Left ventricle myocardium superior (tissue), 1 donor: Measurements from ENCODE around the gene KPRP. TPM values are rescaled to one million over a fixed set of nuclear protein-coding genes. Genes with fewer than 3 reads are reported as not detected.

Source experiments
- ATAC-seq: fragments of 200-7000 bp; cut with Tn5 transposase; one replicate; pipeline ENCODE4 v1.9.1; 2020; ENCODE audit warnings: mild to moderate bottlenecking, moderate library complexity
- DNase-seq: peaks from one replicate; pipeline ENCODE4 v3.0.0-alpha.2; 2020
- intact Hi-C: fragments of 100-400 bp; cut with micrococcal nuclease; formaldehyde crosslinking; loops from one replicate; pipeline ENCODE4 v1.11.0; 2022
- total RNA-seq: library from RNA; stranded (reverse); fragmentation: NEBNext Ultra II Directional; extraction: Animal tissue kit (Norgen Biotek cat#: 25700); gene quantifications from one replicate; pipeline ENCODE4 v1.2.1, GENCODE V29; 2021
- donor health status: DM: no; HTN: yes; CAD: no; lungs with severe emphysema.

The KPRP gene
- total RNA-seq, 1 donor from 2014 or later: not detected

DNA sequence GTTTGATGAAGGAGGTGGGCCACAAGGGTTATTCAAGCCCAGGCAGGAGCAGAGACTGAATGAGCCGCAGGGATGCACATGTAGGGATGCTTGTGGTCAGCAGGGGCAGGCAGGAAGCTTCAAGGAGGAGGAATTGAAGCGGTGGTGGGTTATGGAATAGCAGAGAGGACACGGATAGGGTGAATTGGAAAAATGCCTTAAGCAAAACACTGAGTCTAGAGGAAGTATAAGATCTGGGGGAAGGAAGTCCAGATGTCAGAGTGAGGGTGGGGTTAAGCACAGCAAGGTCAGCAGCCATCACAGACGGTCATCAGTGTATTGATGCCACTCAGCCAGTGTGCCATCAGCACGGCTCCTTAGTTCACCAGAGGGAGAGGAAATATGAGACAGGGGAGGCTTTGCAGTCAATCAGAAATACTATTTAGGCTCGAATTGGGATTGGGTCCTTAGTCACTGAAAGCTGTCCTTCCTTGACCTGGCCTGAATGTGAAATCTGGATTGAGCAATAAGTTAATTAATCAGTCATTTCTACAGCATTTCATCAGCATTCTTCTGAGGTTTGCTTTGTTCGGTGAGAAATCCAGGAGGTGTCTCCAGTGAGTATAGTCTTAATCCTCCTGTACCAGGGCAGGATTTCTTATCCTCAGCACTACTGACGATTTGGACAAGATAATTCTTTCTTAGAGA, 11.2 kb downstream of the KPRP start:
- intact Hi-C loops: no loop called here
- ATAC-seq (no peak), DNase-seq (no peak)

- intact Hi-C loops: no loop called here
- no peak for DNase-seq
- no peak for ATAC-seq
Observed at GRCh38 chr1:152770411-152770810, 12.6 kb downstream of the KPRP start.

- no peak for ATAC-seq
- no peak for DNase-seq
- intact Hi-C loops: no loop called here
Observed at GRCh38 chr1:152774875-152775274, 17.1 kb downstream of the KPRP start, which contains the start of gene LCE1F. TSS of gene LCE1F (plus strand) at chr1:152775140. CDS start at chr1:152776372, 1,232 bp downstream.

DNA sequence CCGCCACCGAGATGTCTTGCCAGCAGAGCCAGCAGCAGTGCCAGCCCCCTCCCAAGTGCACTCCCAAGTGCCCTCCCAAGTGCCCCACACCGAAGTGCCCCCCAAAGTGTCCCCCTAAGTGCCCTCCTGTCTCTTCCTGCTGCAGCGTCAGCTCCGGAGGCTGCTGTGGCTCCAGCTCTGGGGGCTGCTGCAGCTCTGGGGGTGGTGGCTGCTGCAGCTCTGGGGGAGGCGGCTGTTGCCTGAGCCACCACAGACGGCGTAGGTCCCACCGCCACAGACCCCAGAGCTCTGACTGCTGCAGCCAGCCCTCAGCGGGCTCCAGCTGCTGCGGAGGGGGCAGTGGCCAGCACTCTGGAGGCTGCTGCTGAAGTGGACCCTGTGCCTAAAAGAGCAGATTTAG, 18.5 kb downstream of the KPRP start:
- ATAC-seq (no peak), DNase-seq (no peak)
- intact Hi-C loops: no loop called here

- ATAC-seq (no peak), DNase-seq (no peak)
- intact Hi-C loops: no loop called here
Observed at GRCh38 chr1:152777510-152778137, 19.8 kb downstream of the KPRP start.

- ATAC-seq: no peak
- intact Hi-C loops: no loop called here
Observed at GRCh38 chr1:152783095-152783494, 25.3 kb downstream of the KPRP start.

DNA sequence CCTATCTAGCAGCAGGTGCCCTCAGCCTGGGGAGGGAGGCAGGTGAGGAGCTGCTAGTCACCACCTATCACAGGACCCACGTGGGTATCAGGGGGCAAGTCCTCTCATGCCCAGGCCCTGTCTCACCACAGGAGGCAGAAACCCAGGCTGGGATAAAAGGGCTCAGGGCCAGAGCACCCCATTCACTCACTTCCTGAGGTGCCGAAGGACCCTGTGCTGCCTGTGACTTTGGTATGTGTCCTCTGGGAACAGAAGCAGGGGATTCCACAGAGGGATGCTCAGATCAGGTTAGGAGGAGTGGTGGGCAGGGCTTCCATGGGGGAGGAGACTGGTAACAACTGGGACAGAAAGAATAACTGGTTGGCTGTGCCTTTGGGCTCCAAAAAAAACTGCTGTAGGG, 28.3 kb downstream of the KPRP start, which contains the start of gene LCE1E:
Gene LCE1E, plus strand, starts transcription at position 181 of the 400 bp plus-strand sequence. CDS start 1,043 bp downstream, outside the sequence.
- ATAC-seq (no peak), DNase-seq (no peak)
- intact Hi-C loops: no loop called here

More at GRCh38 chr1:152783095-152783494, 25.3 kb downstream of the KPRP start:
- no peak for DNase-seq

- ATAC-seq: no peak
- DNase-seq: no peak
- intact Hi-C loops: no loop called here
Observed at GRCh38 chr1:152795686-152796085, 37.9 kb downstream of the KPRP start.

- intact Hi-C loops: no loop called here
- DNase-seq (no peak), ATAC-seq (no peak)
Observed at GRCh38 chr1:152796421-152796820, 38.6 kb downstream of the KPRP start, which contains the start of gene LCE1D. TSS of gene LCE1D (plus strand) at chr1:152796721. CDS start at chr1:152797795, 1,074 bp downstream.

DNA sequence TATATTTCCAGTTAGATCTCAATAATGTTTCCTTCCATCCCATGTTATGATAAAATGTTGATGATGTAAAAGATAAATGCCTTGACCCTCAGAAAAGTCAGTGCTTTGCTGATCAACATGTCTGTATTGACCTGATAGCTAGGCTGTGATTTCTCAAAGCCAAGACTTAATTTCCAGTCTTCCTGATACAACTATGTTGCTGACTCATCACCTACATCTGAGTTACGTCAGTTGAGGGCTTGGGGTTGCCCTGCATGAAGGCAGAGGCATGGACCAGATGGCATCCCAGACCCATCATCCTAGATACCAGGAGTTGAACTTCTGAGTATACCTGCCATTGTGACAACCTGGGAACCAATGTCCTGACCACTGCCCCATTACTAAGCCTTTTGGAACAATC, 43.5 kb downstream of the KPRP start:
- no peak for ATAC-seq
- DNase-seq: no peak
- intact Hi-C loops: no loop called here

GRCh38 chr1:152806576-152806975, 48.8 kb downstream of the KPRP start, which contains the start of gene LCE1C:
TSS of gene LCE1C (minus strand) at chr1:152806651. CDS start at chr1:152805478, 1,173 bp downstream.
- no peak for ATAC-seq
- intact Hi-C loops: no loop called here
- DNase-seq: no peak

GRCh38 chr1:152811050-152811449, 53.2 kb downstream of the KPRP start:
- no peak for DNase-seq
- intact Hi-C loops: no loop called here
- no peak for ATAC-seq

Other genes with a start within 250 kb of the KPRP start
- not detected for gene LCE5A, start 247.2 kb upstream of the KPRP start, total RNA-seq
- gene CRCT1, start 243.5 kb upstream of the KPRP start, total RNA-seq: not detected
- not detected for gene LCE3E, start 191.2 kb upstream of the KPRP start, total RNA-seq
- gene LCE3D, start 177.5 kb upstream of the KPRP start, total RNA-seq: not detected
- not detected for gene LCE3C, start 157.8 kb upstream of the KPRP start, total RNA-seq
- not detected for gene LCE3B, start 144.2 kb upstream of the KPRP start, total RNA-seq
- gene LCE3A, start 134.9 kb upstream of the KPRP start, total RNA-seq: not detected
- not detected for gene LCE2D, start 94.6 kb upstream of the KPRP start, total RNA-seq
- not detected for gene LCE2C, start 82.7 kb upstream of the KPRP start, total RNA-seq
- gene LCE2B, start 71.9 kb upstream of the KPRP start, total RNA-seq: not detected
- gene LCE2A, start 59.7 kb upstream of the KPRP start, total RNA-seq: not detected
- gene LCE4A, start 49.9 kb upstream of the KPRP start, total RNA-seq: not detected
- not detected for gene LCE1F, start 17.1 kb downstream of the KPRP start, total RNA-seq
- not detected for gene LCE1E, start 28.2 kb downstream of the KPRP start, total RNA-seq
- not detected for gene LCE1D, start 38.7 kb downstream of the KPRP start, total RNA-seq
- gene LCE1C, start 48.6 kb downstream of the KPRP start, total RNA-seq: not detected
- gene LCE1B, start 53.9 kb downstream of the KPRP start, total RNA-seq: not detected
- gene LCE1A, start 69.4 kb downstream of the KPRP start, total RNA-seq: not detected
- gene LCE6A, start 84.8 kb downstream of the KPRP start, total RNA-seq: not detected
- gene LCE7A, start 102.0 kb downstream of the KPRP start, total RNA-seq: not detected
- not detected for gene SMCP, start 120.3 kb downstream of the KPRP start, total RNA-seq
- not detected for gene IVL, start 150.5 kb downstream of the KPRP start, total RNA-seq
- not detected for gene SPRR5, start 189.2 kb downstream of the KPRP start, total RNA-seq
- not detected for gene SPRR4, start 212.6 kb downstream of the KPRP start, total RNA-seq
- gene SPRR1A, start 226.1 kb downstream of the KPRP start, total RNA-seq: not detected
- not detected for gene SPRR3, start 243.7 kb downstream of the KPRP start, total RNA-seq